Activated CD8-positive, alpha-beta memory T cell treated with anti-CD3 and anti-CD28 coated beads, Interleukin-2, amount 50 U/mL, for 4 hours (primary cell): ENCODE data around the gene PCDHGA7.
"Not testable (repeated sequence)": the region's sequence is repeated elsewhere in the genome, so short reads cannot be mapped to it uniquely, and the experiment has no call there.

Experiments
- DNase-seq: peaks from one replicate; pipeline ENCODE4 v3.0.0-alpha.2; 2020

Gene PCDHGA7

GRCh38 chr5:141369994-141370848 lies 12.3 kb upstream of the PCDHGA7 start, which contains the start of gene PCDHGB3:
PCDHGB3 (plus strand) TSS chr5:141370242; CDS start chr5:141370395, 153 bp downstream.
- no peak for DNase-seq

GRCh38 chr5:141371572-141372475 lies 10.7 kb upstream of the PCDHGA7 start:
- DNase-seq: no peak

GRCh38 chr5:141373673-141374317 lies 8.7 kb upstream of the PCDHGA7 start, which contains the start of gene PCDHGA6:
PCDHGA6 (plus strand) TSS chr5:141373891; CDS start chr5:141374084, 193 bp downstream.
- DNase-seq: no peak

GRCh38 chr5:141374627-141375026 lies 7.9 kb upstream of the PCDHGA7 start:
- DNase-seq: no peak

GRCh38 chr5:141375444-141376155 lies 6.9 kb upstream of the PCDHGA7 start:
- not testable (repeated sequence) for DNase-seq

- no peak for DNase-seq
Observed at GRCh38 chr5:141383345-141383744, 803 bp downstream of the PCDHGA7 start.

- DNase-seq: no peak
Observed at GRCh38 chr5:141384471-141385267, 2.1 kb downstream of the PCDHGA7 start.

GRCh38 chr5:141387557-141388311 lies 5.2 kb downstream of the PCDHGA7 start, which contains the start of gene PCDHGB4:
PCDHGB4 (plus strand) TSS chr5:141387698; CDS start chr5:141387885, 187 bp downstream.
- not testable (repeated sequence) for DNase-seq

- no peak for DNase-seq
Observed at GRCh38 chr5:141388661-141389060, 6.1 kb downstream of the PCDHGA7 start.

- DNase-seq: no peak
Observed at GRCh38 chr5:141389153-141390042, 6.9 kb downstream of the PCDHGA7 start.

- DNase-seq: no peak
Observed at GRCh38 chr5:141392429-141393198, 10.1 kb downstream of the PCDHGA7 start, which contains the start of gene PCDHGA8. PCDHGA8 (plus strand) TSS chr5:141392633; CDS start chr5:141392814, 181 bp downstream.

GRCh38 chr5:141393267-141393666 lies 10.7 kb downstream of the PCDHGA7 start:
- no peak for DNase-seq

- not testable (repeated sequence) for DNase-seq
Observed at GRCh38 chr5:141394401-141395187, 12.1 kb downstream of the PCDHGA7 start.

- not testable (repeated sequence) for DNase-seq
Observed at GRCh38 chr5:141397756-141398551, 15.4 kb downstream of the PCDHGA7 start, which contains the start of gene PCDHGB5. PCDHGB5 (plus strand) TSS chr5:141397947; CDS start chr5:141398128, 181 bp downstream.

GRCh38 chr5:141398608-141399007 lies 16.1 kb downstream of the PCDHGA7 start:
- no peak for DNase-seq

GRCh38 chr5:141399555-141400258 lies 17.2 kb downstream of the PCDHGA7 start:
- DNase-seq: no peak
